ENCODE results near the gene ANKRD42.
A peak's percentile ranks its signal among the peaks of the same experiment; 100 is the strongest.

The ANKRD42 gene

GRCh38 chr11:83193315-83194280 is at the start of gene ANKRD42:
ANKRD42 (plus strand) TSS chr11:83193712; CDS start chr11:83194671, 959 bp downstream.
- peak; percentile 91 for FAIRE-seq

DNA sequence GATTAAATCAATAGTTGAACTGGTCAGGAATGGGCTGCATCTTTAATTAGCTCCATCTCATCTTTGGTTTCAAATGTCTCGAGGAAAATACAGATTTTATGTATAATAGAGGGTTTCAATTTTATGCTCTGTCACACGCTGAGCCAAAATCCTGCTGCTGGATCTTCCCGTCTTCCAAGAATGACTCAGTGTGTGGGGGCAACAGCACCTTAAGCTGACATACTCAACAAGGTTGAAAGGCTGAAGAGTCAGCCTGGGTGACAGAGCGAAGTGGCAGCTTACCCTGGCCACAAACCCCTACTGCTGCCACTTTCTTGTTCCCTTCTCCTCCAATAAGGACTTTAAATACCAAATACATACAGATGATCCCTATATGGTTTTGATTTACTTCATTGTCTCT is 45.6 kb upstream of the ANKRD42 start:
- FAIRE-seq = no peak

- no peak for FAIRE-seq
Measured at GRCh38 chr11:83150450-83150849, 43.1 kb upstream of the ANKRD42 start.

- FAIRE-seq = no peak
Measured at GRCh38 chr11:83151274-83151977, 42.1 kb upstream of the ANKRD42 start.

DNA sequence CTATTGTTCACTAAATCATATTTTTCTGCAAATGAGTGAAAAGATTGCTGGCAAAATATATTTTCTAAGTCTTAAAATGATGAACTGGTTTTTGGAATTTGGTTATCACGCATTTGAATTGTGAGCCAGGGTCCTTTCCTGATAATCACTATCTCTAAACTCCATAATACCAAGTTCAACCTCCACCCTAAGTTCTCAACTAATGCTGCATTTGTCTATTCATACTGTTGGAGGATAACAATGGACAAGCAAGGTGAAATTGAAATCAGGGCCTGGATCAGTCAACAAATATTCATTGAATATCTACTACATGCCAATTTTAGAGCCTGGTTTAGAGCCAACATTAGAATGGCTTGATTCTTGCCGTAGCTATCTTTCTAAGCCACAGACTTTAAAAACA is 41.2 kb upstream of the ANKRD42 start:
- no peak for FAIRE-seq

- FAIRE-seq = no peak
Measured at GRCh38 chr11:83153764-83154163, 39.7 kb upstream of the ANKRD42 start.

GRCh38 chr11:83156144-83156995 is 37.1 kb upstream of the ANKRD42 start:
- peak; percentile 99 for FAIRE-seq

DNA sequence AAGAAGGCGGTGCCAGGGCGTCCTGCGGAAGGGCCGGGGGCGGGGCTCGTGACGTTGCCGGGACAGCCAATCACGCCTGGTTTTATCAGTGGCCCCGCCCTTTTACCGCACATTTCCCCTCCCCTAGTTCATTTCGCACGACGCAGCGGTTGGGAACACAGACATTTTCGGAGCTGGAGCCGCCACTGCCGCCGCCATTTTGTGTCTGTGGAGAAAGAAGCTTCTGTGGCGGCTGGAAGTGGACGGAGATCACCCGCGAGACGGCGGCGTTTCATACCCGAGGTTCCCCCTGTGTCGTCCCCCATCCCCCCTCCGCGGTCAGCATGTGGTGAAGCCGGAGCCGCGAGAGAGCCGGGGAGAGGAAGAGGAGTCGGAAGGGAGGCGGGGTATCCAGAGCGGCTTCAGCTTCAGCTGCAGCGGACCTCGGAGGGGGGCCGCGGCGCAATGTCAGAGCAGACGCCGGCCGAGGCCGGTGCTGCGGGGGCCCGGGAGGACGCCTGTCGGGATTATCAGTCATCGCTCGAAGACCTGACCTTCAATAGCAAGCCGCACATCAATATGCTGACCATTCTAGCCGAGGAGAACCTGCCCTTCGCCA is 36.4 kb upstream of the ANKRD42 start, which contains the start of gene PCF11:
Gene PCF11, plus strand, starts transcription at position 136 of the 598 bp plus-strand sequence. Its CDS starts 309 bp downstream, at position 445.
- no peak for FAIRE-seq

- FAIRE-seq = no peak
Measured at GRCh38 chr11:83157594-83158356, 35.7 kb upstream of the ANKRD42 start.

- no peak for FAIRE-seq
Measured at GRCh38 chr11:83158357-83158786, 35.1 kb upstream of the ANKRD42 start.

DNA sequence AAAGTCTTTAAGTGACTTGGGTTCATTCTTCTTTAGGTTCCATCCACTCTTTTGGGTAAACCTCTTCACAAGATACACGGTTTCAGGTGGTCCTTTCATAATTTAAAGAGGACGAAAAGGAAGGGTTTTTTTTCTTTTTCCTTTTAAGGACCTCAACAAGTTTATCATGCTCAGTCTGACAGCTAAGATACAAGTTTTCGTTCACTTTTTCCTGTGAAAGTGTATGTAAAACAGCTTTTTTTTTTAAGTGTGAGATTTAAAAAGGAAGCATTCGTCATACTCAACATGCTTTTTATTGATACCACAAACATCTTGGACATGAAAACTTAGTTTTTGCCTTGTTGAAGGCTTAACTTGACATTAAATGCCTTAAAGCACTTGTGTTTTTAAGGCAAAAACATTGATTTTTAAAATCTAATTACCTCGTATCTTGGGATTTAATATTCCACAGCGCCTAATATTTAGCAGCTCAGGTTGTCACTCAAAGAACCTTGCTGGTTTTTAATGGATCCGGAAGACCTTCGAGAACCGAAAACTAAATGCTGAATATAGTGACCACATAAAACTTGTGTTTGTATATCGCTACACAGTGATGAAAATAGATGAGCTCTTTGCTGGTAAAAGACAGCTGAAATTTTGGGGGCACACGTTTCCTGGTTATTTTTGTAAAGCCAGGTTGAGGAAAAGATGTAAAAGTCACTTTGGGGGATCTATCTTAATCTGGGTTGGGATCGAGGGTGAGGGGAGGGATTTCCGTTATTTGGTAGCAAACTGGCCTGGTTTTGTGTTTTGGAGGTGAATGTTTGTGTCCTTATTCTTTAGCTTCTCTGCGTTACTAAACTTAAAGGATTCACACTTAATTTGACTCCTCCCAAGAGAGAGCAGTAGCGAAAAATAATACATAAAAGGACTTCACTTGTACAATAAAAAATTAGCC is 34.3 kb upstream of the ANKRD42 start:
- no peak for FAIRE-seq

- FAIRE-seq = no peak
Measured at GRCh38 chr11:83159902-83160865, 33.3 kb upstream of the ANKRD42 start.

GRCh38 chr11:83161610-83162199 is 31.8 kb upstream of the ANKRD42 start:
- no peak for FAIRE-seq

DNA sequence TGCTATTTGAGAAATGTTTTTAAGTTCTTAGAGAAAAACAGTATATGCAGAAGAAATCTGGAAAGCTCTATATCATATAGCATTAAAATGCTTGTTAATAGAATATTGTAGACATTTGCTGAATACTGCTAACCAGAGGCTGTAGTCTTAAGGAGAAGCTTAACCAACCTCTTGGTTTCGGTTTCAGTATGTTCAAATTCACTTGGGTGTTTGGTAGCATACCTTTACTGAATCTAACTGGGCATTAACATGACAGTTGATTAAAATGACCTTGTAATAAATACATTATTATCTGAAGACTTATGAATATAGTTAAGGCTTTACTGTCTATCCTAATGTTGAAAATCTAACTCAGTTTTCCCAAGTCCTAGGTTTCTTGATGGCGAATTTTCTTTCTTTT is 31.1 kb upstream of the ANKRD42 start:
- FAIRE-seq = no peak

DNA sequence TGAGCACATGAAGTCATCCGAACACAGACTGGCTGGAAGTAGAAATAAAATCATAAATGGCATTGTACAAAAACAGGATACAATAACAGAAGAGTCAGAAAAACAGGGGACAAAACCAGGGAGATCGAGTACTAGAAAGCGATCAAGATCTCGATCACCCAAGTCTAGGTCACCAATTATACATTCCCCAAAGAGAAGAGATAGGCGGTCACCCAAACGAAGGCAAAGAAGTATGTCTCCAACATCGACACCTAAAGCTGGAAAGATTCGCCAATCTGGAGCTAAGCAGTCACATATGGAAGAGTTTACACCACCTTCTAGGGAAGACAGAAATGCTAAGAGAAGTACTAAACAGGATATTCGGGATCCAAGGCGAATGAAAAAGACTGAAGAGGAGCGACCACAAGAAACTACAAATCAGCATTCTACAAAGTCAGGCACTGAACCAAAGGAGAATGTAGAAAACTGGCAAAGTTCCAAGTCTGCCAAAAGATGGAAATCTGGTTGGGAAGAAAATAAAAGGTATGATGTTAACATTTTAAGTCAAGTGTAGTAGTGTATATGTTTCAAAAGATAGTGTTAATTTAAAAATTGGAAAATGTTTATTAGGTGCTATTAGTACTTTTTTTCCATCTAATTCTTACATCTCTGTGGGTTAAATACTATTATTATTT is 27.2 kb upstream of the ANKRD42 start:
- peak; percentile 17 for FAIRE-seq

GRCh38 chr11:83168756-83169155 is 24.8 kb upstream of the ANKRD42 start:
- no peak for FAIRE-seq

DNA sequence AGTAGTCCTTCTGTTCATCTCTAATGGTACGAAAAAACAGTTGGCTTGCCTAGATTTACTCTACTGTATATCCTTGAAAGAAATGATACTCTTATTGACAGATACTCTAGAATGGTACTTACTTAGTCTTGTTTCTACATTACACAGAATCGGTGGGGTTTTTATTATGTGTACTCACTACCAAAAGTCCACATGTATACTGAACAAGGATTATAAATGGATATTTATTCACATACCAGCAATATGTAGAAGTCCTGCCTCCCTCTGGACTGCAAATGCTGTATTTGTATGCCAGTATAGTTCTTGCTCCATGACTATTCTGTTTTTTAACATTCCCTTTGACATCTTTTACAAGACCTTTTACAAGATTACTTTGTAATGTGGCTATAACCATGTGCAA is 22.6 kb upstream of the ANKRD42 start:
- FAIRE-seq = no peak

GRCh38 chr11:83172551-83172950 is 21.0 kb upstream of the ANKRD42 start:
- no peak for FAIRE-seq

All from G401.6 (cell line).